ENCODE measurements around the gene CELF5. TPM values are rescaled to one million over a fixed set of nuclear protein-coding genes. Genes with fewer than 3 reads are reported as not detected.
"Not testable (repeated sequence)": the region's sequence is repeated elsewhere in the genome, so short reads cannot be mapped to it uniquely, and the experiment has no call there.

CELF5 gene
- total and polyA plus RNA-seq, 9 of the 15 experiments (the other 6 are each of a cell fraction or from before 2014, with no cell fraction given) = 0.01 to 0.56 (median 0.22) TPM

DNA sequence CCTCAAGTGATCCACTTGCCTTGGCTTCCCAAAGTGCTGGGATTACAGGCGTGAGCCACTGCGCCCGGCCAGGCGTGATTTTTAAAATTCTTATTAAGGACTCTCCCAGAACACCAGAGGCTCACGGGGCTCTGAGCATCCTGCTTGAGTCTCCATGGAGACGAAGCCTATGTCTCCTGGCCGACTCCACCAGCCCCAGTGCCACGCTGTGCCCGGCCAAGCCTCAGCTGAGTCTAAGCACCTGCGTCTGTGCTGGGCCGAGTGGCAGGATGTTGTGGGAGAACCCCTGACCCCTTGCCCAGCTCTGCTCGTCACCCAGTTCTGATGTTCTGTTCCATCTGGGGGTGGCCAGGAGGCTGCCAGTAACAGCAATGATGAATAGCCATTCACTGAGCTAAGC lies 3.9 kb upstream of the CELF5 start (continued):
- TF ChIP-seq, protein P1, sequence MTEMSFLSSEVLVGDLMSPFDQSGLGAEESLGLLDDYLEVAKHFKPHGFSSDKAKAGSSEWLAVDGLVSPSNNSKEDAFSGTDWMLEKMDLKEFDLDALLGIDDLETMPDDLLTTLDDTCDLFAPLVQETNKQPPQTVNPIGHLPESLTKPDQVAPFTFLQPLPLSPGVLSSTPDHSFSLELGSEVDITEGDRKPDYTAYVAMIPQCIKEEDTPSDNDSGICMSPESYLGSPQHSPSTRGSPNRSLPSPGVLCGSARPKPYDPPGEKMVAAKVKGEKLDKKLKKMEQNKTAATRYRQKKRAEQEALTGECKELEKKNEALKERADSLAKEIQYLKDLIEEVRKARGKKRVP (CRISPR knock-in tag; IDR thresholded peaks at IDR 0.05) = no peak
- no peak for TF ChIP-seq POLR3A (IDR thresholded peaks at IDR 0.05; ENCODE audit: borderline replicate concordance, extremely low read depth, insufficient read depth, insufficient read length)
- no peak for TF ChIP-seq CXXC5 (CRISPR knock-in tag; IDR thresholded peaks at IDR 0.05)
- TF ChIP-seq NFIC (IDR thresholded peaks at IDR 0.05) = no peak
- no peak for TF ChIP-seq RCOR1 (IDR thresholded peaks at IDR 0.05; ENCODE audit: borderline replicate concordance in 1 of 2, low read depth in 2 of 2, low read length in 2 of 2)
- no peak for TF ChIP-seq TAL1 (IDR thresholded peaks at IDR 0.05)
- TF ChIP-seq HEY1 (CRISPR knock-in tag; IDR thresholded peaks at IDR 0.05; ENCODE audit: borderline replicate concordance) = no peak
- TF ChIP-seq TBP (optimal IDR thresholded peaks at IDR 0.05; ENCODE audit: low read depth, low read length) = no peak

DNA sequence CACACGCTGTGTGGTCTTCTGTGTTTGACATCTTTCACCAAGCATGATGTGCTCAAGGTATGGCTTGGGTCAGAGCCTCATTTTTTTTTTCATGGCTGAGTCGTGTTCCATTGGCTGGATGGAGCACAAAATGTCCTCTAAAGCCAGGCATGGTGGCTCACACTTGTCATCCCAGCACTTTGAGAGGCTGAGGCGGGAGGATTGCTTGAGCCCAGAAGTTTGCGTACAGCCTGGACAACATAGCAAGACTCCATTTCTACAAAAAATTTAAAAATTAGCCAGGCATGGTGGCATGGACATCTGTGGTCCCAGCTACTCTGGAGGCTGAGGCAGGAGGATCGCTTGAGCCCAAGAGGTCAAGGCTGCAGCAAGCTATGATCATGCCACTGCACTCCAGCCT lies 2.9 kb upstream of the CELF5 start:
- H3K27me3 ChIP-seq (ENCODE audit: control insufficient read depth in 2 of 2, insufficient read depth in 2 of 2, low read length in 2 of 2) = peaks cover 0 to 10% of the 10 kb centered on the region in 2 experiments; a peak in 2 of 5 replicates
- peak; percentile 71 for TF ChIP-seq ZNF121 (CRISPR knock-in tag; conservative IDR thresholded peaks at IDR 0.05)
- DNase-seq (ENCODE audit: extremely low read depth in 1 of 4, low spot score in 3 of 4); in situ Hi-C loops (cut with MboI); BruUV-seq (replicated peaks); CTCF ChIA-PET (ENCODE audit: low intra/inter-chr PET ratio); H3K9me1 ChIP-seq (ENCODE audit: control insufficient read depth, insufficient read depth, low read length); H2AFZ ChIP-seq (ENCODE audit: low read depth, low read length); H3K9ac ChIP-seq (ENCODE audit: insufficient read depth in 1 of 2, low read depth in 2 of 2, low read length in 2 of 2); H3K9me3 ChIP-seq (replicated peaks; ENCODE audit: control insufficient read depth, insufficient read depth, low read depth, low read length); H3K36me3 ChIP-seq (ENCODE audit: control insufficient read depth, insufficient read depth, low read length); H3K27ac ChIP-seq (ENCODE audit: extremely low read depth, low read depth, low read length); ATAC-seq; H3K79me2 ChIP-seq (ENCODE audit: control insufficient read depth, insufficient read depth, low read length); H4K20me1 ChIP-seq (replicated peaks; ENCODE audit: control insufficient read depth, insufficient read depth, low read length); H3K4me2 ChIP-seq (ENCODE audit: insufficient read depth, low read length); intact Hi-C loops (cut with micrococcal nuclease); FAIRE-seq; H3K4me3 ChIP-seq: not testable (repeated sequence)
- WGBS (ENCODE audit: insufficient coverage, low coverage, missing lambda C conversion rate) = 9% methylated on average over 5 of the region's 5 CpGs
- H3K4me1 ChIP-seq (replicated peaks in 1 of 2; ENCODE audit: control insufficient read depth in 2 of 2, insufficient read depth in 2 of 2, low read length in 2 of 2) = peaks cover 0 to 23% of the 10 kb centered on the region in 2 experiments; a peak in 2 of 5 replicates
- POLR2A ChIA-PET = interaction anchor here (0.7 kb wide), 1 partner anchor 154 kb away, joined by 3 read pairs; no protein-coding TSS in a partner anchor

Measured in K562 (cell line).